Lower leg skin (tissue), 3 donors: Measurements from ENCODE around the gene TTC3.

Experiments
- POLR2A ChIP-seq, 2 donors: fragments of 450-650 bp; IDR thresholded peaks; one replicate each; pipeline ENCODE4 v1.6.1; 2016 to 2017; ENCODE audit warnings: antibody characterized with exemption in 2 of 2, mild to moderate bottlenecking in 1 of 2, moderate library complexity in 1 of 2
- TF ChIP-seq, protein P1 (sequence below), 3 donors: fragments of 450-650 bp; IDR thresholded peaks; one replicate each; pipeline ENCODE4 v1.5.1; 2016; ENCODE audit warnings: antibody characterized with exemption in 3 of 3, mild to moderate bottlenecking in 3 of 3, moderate library complexity in 2 of 3

DNA sequence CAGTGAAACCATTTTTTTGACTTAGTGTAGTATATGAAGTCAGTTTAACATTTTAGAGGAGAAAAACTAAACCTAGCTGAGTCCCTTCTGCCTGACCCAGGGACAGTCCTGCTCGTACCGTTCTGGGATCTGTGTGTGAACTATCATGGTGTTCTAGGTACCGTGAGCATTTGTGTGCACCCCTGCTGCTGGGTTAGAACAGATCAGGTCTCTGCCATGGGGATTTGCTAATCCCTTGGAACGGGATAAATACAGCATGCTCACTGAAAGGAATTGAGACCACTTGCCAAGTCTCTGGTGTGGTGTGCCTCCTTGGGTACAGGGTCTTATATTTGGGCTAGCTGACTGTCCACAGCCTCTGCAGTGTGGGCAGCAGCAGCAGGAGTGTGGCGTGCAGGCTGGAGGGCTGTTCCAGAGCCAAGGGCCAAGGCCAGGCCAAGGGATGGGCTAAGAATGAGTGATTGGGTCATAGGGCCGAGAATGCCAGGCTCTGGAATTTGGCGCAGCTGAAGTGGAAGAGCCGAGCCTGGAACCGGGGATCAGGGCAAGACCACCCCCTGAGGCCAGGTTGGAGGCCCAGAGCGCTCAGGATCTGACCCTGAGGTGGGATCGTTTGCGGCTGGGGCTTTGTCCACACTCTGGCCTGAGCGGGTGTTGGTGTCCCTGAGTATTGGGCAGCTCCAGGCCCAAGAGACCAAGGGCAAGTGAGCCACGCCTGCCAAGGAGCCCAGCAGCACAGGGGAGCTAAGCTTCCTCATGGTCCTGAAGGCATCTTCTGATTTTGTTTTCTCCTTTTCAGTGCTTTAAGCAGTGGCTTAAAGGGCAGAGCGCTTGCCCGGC is 127.8 kb downstream of the TTC3 start:
- TF ChIP-seq, protein P1, sequence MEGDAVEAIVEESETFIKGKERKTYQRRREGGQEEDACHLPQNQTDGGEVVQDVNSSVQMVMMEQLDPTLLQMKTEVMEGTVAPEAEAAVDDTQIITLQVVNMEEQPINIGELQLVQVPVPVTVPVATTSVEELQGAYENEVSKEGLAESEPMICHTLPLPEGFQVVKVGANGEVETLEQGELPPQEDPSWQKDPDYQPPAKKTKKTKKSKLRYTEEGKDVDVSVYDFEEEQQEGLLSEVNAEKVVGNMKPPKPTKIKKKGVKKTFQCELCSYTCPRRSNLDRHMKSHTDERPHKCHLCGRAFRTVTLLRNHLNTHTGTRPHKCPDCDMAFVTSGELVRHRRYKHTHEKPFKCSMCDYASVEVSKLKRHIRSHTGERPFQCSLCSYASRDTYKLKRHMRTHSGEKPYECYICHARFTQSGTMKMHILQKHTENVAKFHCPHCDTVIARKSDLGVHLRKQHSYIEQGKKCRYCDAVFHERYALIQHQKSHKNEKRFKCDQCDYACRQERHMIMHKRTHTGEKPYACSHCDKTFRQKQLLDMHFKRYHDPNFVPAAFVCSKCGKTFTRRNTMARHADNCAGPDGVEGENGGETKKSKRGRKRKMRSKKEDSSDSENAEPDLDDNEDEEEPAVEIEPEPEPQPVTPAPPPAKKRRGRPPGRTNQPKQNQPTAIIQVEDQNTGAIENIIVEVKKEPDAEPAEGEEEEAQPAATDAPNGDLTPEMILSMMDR (IDR thresholded peaks at IDR 0.05), result no peak
- no peak for TF ChIP-seq POLR2A (IDR thresholded peaks at IDR 0.05)
